H9 (cell line): ENCODE data around the gene FBXL15. TPM values are rescaled to one million over a fixed set of nuclear protein-coding genes. Genes with fewer than 3 reads are reported as not detected.

Experiments
- DNase-seq: peaks from one replicate; pipeline ENCODE4 v3.0.0-alpha.2; 2017
- H2AFZ ChIP-seq: one replicate; pipeline ENCODE4 v1.6.1; 2013; ENCODE audit warnings: mild to moderate bottlenecking, low read length, control low read depth, moderate library complexity
- H2AK5ac ChIP-seq: 2 replicates; pipeline ENCODE4 v1.6.1; 2013; ENCODE audit warnings: low read length, control low read depth, mixed read lengths; ENCODE audit not compliant: insufficient read length
- H2BK120ac ChIP-seq: one replicate; pipeline ENCODE4 v1.6.1; 2013; ENCODE audit warnings: low read depth, mild to moderate bottlenecking, low read length, control low read depth, inconsistent platforms; ENCODE audit not compliant: poor library complexity, severe bottlenecking
- H2BK12ac ChIP-seq: 2 replicates; pipeline ENCODE4 v1.6.1; 2013; ENCODE audit warnings: low read length, control low read depth, mixed read lengths, low read depth; ENCODE audit not compliant: insufficient read length
- H2BK15ac ChIP-seq: 2 replicates; pipeline ENCODE4 v1.6.1; 2013; ENCODE audit warnings: low read depth, low read length, control low read depth
- H2BK20ac ChIP-seq: one replicate; pipeline ENCODE4 v1.6.1; 2013; ENCODE audit warnings: low read depth, mild to moderate bottlenecking, low read length, control low read depth, inconsistent platforms; ENCODE audit not compliant: poor library complexity, severe bottlenecking
- H2BK5ac ChIP-seq: 2 replicates; pipeline ENCODE4 v1.6.1; 2013; ENCODE audit warnings: low read length, control low read depth, mixed read lengths; ENCODE audit not compliant: insufficient read length
- H3K14ac ChIP-seq: 2 replicates; pipeline ENCODE4 v1.6.1; 2013; ENCODE audit warnings: low read length, control low read depth; ENCODE audit not compliant: insufficient read depth
- H3K18ac ChIP-seq: 2 replicates; pipeline ENCODE4 v1.6.1; 2013; ENCODE audit warnings: low read depth, mild to moderate bottlenecking, mixed read lengths, low read length, control low read depth; ENCODE audit not compliant: insufficient read length
- H3K23ac ChIP-seq: 2 replicates; pipeline ENCODE4 v1.6.1; 2013; ENCODE audit warnings: low read length, control low read depth, mixed read lengths, low read depth; ENCODE audit not compliant: insufficient read length
- H3K23me2 ChIP-seq: 2 replicates; pipeline ENCODE4 v1.6.1; 2013; ENCODE audit warnings: low read depth, mild to moderate bottlenecking, mixed read lengths, low read length, control low read depth; ENCODE audit not compliant: insufficient read length, poor library complexity, severe bottlenecking
- H3K27ac ChIP-seq: 2 replicates; pipeline ENCODE4 v1.5.1; 2013; ENCODE audit warnings: low read length, control low read depth, mixed read lengths, low read depth; ENCODE audit not compliant: insufficient read length
- H3K27me3 ChIP-seq: 2 replicates; pipeline ENCODE4 v1.6.1; 2013; ENCODE audit warnings: low read length, control low read depth, inconsistent platforms; ENCODE audit not compliant: insufficient read depth
- H3K4ac ChIP-seq: 2 replicates; pipeline ENCODE4 v1.6.1; 2013; ENCODE audit warnings: low read depth, mild to moderate bottlenecking, control low read depth, inconsistent platforms, low read length, moderate library complexity
- H3K4me1 ChIP-seq: 2 replicates; pipeline ENCODE4 v1.6.1; 2013; ENCODE audit warnings: low read length, control low read depth, inconsistent platforms; ENCODE audit not compliant: insufficient read depth
- H3K4me2 ChIP-seq: 2 replicates; pipeline ENCODE4 v1.6.1; 2013; ENCODE audit warnings: low read length, control low read depth, mixed read lengths; ENCODE audit not compliant: insufficient read length, insufficient read depth
- H3K56ac ChIP-seq: 2 replicates; pipeline ENCODE4 v1.6.1; 2013; ENCODE audit warnings: low read depth, mild to moderate bottlenecking, mixed read lengths, low read length, control low read depth; ENCODE audit not compliant: insufficient read length
- H3K79me1 ChIP-seq: 2 replicates; pipeline ENCODE4 v1.6.1; 2013; ENCODE audit warnings: low read depth, mild to moderate bottlenecking, moderate library complexity, low read length, control low read depth, inconsistent platforms; ENCODE audit not compliant: insufficient read depth, poor library complexity, severe bottlenecking
- H3K79me2 ChIP-seq: 2 replicates; pipeline ENCODE4 v1.6.1; 2013; ENCODE audit warnings: low read length, control low read depth, inconsistent platforms; ENCODE audit not compliant: insufficient read depth
- H3K9ac ChIP-seq: 2 replicates; pipeline ENCODE4 v1.6.1; 2013; ENCODE audit warnings: low read length, control low read depth, mixed read lengths; ENCODE audit not compliant: insufficient read length; ENCODE audit errors: extremely low read depth
- H3K9me3 ChIP-seq: one replicate; pipeline ENCODE4 v1.6.1; 2013; ENCODE audit warnings: low read depth, low read length, inconsistent platforms; ENCODE audit not compliant: control insufficient read depth
- H3T11ph ChIP-seq: one replicate; pipeline ENCODE4 v1.6.1; 2013; ENCODE audit warnings: mild to moderate bottlenecking, low read length, control low read depth, inconsistent platforms
- H4K20me1 ChIP-seq: one replicate; pipeline ENCODE4 v1.6.1; 2013; ENCODE audit not compliant: control insufficient read depth, insufficient read length, insufficient read depth
- H4K5ac ChIP-seq: 2 replicates; pipeline ENCODE4 v1.6.1; 2013; ENCODE audit warnings: low read depth, mild to moderate bottlenecking, mixed read lengths, low read length, control low read depth; ENCODE audit not compliant: insufficient read length
- H4K8ac ChIP-seq: replicated peaks from 2 replicates; pipeline ENCODE4 v1.6.1; 2013; ENCODE audit warnings: low read length, control low read depth, mixed read lengths, low read depth; ENCODE audit not compliant: insufficient read length
- H4K91ac ChIP-seq: 2 replicates; pipeline ENCODE4 v1.6.1; 2013; ENCODE audit warnings: low read depth, mild to moderate bottlenecking, moderate library complexity, mixed read lengths, low read length, control low read depth; ENCODE audit not compliant: insufficient read length
- H3K27ac Mint-ChIP-seq, 3 experiments: 2 replicates in 2 of 3; 3 replicates in 1 of 3; pipeline ENCODE4 v1.8.0; 2020 to 2021; ENCODE audit warnings: mixed read lengths in 3 of 3, mild to moderate bottlenecking in 1 of 3, moderate library complexity in 1 of 3
- H3K27me3 Mint-ChIP-seq: 2 replicates; pipeline ENCODE4 v1.8.0; 2021; ENCODE audit warnings: low read depth, mild to moderate bottlenecking, moderate library complexity, mixed read lengths
- H3K36me3 Mint-ChIP-seq, 3 experiments: 2 replicates in 2 of 3; 3 replicates in 1 of 3; pipeline ENCODE4 v1.8.0; 2020 to 2021; ENCODE audit warnings: low read depth in 3 of 3, mixed read lengths in 3 of 3; ENCODE audit not compliant: insufficient read depth in 1 of 3
- H3K4me1 Mint-ChIP-seq, 2 experiments: 2 replicates each; pipeline ENCODE4 v1.8.0; 2020; ENCODE audit warnings: mixed read lengths in 2 of 2
- H3K4me3 Mint-ChIP-seq, 2 experiments: 2 replicates in 1 of 2; 3 replicates in 1 of 2; pipeline ENCODE4 v1.8.0; 2020 to 2021; ENCODE audit warnings: mild to moderate bottlenecking in 2 of 2, mixed read lengths in 2 of 2, moderate library complexity in 1 of 2
- H3K9me3 Mint-ChIP-seq, 2 experiments: 2 replicates in 1 of 2; 3 replicates in 1 of 2; pipeline ENCODE4 v1.8.0; 2020; ENCODE audit warnings: mild to moderate bottlenecking in 2 of 2, mixed read lengths in 2 of 2, moderate library complexity in 1 of 2
- WGBS: extraction: QIAGEN DNeasy Blood & Tissue Kit; methylation state at CpG from one replicate; pipeline ENCODE4 v1.1.7; 2013; ENCODE audit warnings: missing lambda C conversion rate, low lambda C conversion rate, mixed read lengths; ENCODE audit not compliant: insufficient read length; ENCODE audit errors: extremely low coverage; 5-methylcytosine and 5-hydroxymethylcytosine counted together
- total RNA-seq: library from RNA; stranded (reverse); gene quantifications from 2 replicates; pipeline ENCODE4 v1.2.1, GENCODE V29; 2021
- TF ChIP-seq, protein P1 (sequence below): fragments of 200-600 bp; sonication (generic); conservative IDR thresholded peaks from 3 replicates; pipeline ENCODE4 v1.8.0; 2021; ENCODE audit warnings: antibody characterized with exemption, mild to moderate bottlenecking

The FBXL15 gene
- total RNA-seq, 1 experiment from 2014 or later: 9.1 TPM

DNA sequence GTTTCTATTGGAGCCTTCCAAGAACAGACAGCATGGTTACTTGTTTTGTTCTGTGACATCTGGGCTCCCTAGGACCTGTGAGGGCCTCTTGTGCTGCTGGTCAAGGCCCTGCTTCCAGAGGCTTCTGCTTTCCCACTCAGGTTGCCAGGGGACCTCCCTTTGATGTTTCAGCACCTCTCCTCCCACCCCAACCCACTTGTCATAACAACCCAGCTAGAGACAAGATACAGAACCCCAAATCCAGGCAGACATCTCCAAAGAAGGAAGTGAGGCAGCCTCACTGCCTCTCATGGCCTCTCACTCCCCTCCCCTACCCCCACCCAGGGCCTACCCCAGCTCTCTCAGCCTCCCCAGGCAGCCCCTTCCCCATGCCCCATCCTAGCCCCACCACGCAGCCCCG, 13.8 kb upstream of the FBXL15 start:
- Histone ChIP-seq H3K79me1 (no peaks in the 10 kb centered on the region), H3K23me2 (peaks cover 3% of the 10 kb centered on the region), H2BK5ac (no peak overlapping the region), H3K4me1 (peaks cover 3% of the 10 kb centered on the region; the same call in 1 of the 2 replicates), H3K79me2 (no peaks in the 10 kb centered on the region), H2BK20ac (no peak overlapping the region), H4K5ac (no peak overlapping the region), H2BK120ac (no peak overlapping the region), H3K27me3 (peaks cover 27% of the 10 kb centered on the region; the same call in 1 of the 2 replicates), H3K23ac (no peak overlapping the region), H3K9ac (no peak overlapping the region), H3K14ac (no peak overlapping the region), H3K18ac (no peak overlapping the region), H2AK5ac (no peak overlapping the region), H2BK15ac (no peak overlapping the region), H3T11ph (no peak overlapping the region), H3K27ac (no peak overlapping the region), H3K4me2 (no peak overlapping the region), H2BK12ac (no peak overlapping the region), H2AFZ (no peak overlapping the region), H3K4ac (no peak overlapping the region), H4K91ac (no peak overlapping the region), H3K9me3 (no peaks in the 10 kb centered on the region), H4K8ac (no peak overlapping the region), H4K20me1 (peaks cover 2% of the 10 kb centered on the region), H3K56ac (no peak overlapping the region)
- Mint-ChIP-seq H3K9me3 (peaks cover 0 to 4% of the 10 kb centered on the region in 2 experiments; a peak in 1 of 5 replicates), H3K36me3 (peaks cover 2 to 5% (median 3%) of the 10 kb centered on the region in 3 experiments; a peak in 3 of 7 replicates), H3K4me1 (peaks cover 20 to 23% of the 10 kb centered on the region in 2 experiments), H3K27ac (peak overlapping the region in 1 of 3 experiments; percentile 59; a peak in 1 of 7 replicates), H3K4me3 (no peak overlapping the region), H3K27me3 (peaks cover 67% of the 10 kb centered on the region)
- no CpG with 5 or more reads among the region's 2 CpGs for WGBS
- no peak for DNase-seq
- TF ChIP-seq, protein P1, sequence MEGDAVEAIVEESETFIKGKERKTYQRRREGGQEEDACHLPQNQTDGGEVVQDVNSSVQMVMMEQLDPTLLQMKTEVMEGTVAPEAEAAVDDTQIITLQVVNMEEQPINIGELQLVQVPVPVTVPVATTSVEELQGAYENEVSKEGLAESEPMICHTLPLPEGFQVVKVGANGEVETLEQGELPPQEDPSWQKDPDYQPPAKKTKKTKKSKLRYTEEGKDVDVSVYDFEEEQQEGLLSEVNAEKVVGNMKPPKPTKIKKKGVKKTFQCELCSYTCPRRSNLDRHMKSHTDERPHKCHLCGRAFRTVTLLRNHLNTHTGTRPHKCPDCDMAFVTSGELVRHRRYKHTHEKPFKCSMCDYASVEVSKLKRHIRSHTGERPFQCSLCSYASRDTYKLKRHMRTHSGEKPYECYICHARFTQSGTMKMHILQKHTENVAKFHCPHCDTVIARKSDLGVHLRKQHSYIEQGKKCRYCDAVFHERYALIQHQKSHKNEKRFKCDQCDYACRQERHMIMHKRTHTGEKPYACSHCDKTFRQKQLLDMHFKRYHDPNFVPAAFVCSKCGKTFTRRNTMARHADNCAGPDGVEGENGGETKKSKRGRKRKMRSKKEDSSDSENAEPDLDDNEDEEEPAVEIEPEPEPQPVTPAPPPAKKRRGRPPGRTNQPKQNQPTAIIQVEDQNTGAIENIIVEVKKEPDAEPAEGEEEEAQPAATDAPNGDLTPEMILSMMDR: no peak
